NCI-H2196 (cell line): ENCODE results near the gene ALX4.

ENCODE experiments used
- DNase-seq: peaks from one replicate; lab custom pipeline; 2025; ENCODE audit not compliant: unreplicated experiment; lab: John Stamatoyannopoulos, UW

ALX4 gene

DNA sequence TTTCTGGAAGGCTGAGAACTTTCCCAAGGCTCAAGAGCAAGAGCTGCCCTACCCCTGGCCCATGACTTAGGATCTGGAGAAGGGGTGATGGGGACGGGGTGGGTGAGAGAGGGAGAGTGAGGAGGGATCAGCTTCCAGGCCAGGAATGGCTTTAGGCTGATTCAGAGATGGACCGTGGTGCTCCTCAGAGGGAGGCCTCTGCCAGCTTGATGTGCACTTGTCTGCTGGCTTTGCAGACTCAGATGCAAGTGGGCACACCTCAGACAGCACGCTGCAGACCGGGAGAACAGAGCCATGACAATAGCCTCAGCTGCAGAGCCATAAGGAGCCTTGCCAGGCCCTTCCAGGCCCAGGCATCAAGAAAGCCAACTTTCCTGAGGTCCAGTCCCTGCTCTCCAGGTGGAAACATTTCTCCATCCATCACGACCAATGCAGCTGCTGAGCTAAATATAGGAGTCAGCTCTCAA, 41.3 kb downstream of the ALX4 start:
- DNase-seq: no peak

- DNase-seq: no peak
Observed at GRCh38 chr11:44267750-44268613, 42.0 kb downstream of the ALX4 start.

- DNase-seq: no peak
Observed at GRCh38 chr11:44267006-44267749, 42.8 kb downstream of the ALX4 start.

- no peak for DNase-seq
Observed at GRCh38 chr11:44266056-44266780, 43.7 kb downstream of the ALX4 start.

- no peak for DNase-seq
Observed at GRCh38 chr11:44264761-44265160, 45.2 kb downstream of the ALX4 start.

DNA sequence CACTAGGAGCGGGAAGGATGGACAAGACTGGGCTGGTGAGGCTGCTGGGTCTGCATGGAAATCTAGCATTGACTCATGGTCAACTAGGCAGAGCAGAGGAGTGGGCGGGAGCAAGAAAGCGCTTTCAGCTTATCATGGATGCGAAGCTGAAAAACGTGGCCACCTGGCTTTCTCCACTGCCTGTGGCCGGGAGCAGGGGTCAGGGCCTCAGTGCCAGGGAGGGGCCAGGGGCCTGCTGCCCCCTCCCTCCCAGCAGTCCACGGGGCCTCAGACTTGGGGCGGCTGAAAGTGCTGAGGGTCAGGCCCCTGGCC, 45.5 kb downstream of the ALX4 start:
- no peak for DNase-seq

GRCh38 chr11:44263738-44264437, 46.1 kb downstream of the ALX4 start:
- no peak for DNase-seq

GRCh38 chr11:44261800-44262591, 47.9 kb downstream of the ALX4 start:
- DNase-seq: no peak

- DNase-seq: no peak
Observed at GRCh38 chr11:44260081-44260480, 49.9 kb downstream of the ALX4 start.

GRCh38 chr11:44258839-44259420, 51.0 kb downstream of the ALX4 start:
- no peak for DNase-seq

DNA sequence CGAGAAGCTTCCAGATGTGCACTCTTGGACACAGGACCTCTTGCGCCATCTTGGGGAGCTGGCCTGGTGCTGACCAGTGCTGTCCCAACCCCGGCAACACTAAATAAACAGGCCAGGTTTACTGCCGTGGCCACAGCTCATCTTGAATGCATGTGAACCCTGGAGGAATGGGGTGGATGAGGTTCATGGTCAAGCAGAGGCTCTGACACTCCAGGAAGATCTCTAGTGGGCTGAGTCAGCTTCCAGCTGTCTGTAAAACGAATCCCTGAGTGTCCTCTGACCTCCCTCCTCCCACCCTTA, 51.8 kb downstream of the ALX4 start:
- DNase-seq: no peak

DNA sequence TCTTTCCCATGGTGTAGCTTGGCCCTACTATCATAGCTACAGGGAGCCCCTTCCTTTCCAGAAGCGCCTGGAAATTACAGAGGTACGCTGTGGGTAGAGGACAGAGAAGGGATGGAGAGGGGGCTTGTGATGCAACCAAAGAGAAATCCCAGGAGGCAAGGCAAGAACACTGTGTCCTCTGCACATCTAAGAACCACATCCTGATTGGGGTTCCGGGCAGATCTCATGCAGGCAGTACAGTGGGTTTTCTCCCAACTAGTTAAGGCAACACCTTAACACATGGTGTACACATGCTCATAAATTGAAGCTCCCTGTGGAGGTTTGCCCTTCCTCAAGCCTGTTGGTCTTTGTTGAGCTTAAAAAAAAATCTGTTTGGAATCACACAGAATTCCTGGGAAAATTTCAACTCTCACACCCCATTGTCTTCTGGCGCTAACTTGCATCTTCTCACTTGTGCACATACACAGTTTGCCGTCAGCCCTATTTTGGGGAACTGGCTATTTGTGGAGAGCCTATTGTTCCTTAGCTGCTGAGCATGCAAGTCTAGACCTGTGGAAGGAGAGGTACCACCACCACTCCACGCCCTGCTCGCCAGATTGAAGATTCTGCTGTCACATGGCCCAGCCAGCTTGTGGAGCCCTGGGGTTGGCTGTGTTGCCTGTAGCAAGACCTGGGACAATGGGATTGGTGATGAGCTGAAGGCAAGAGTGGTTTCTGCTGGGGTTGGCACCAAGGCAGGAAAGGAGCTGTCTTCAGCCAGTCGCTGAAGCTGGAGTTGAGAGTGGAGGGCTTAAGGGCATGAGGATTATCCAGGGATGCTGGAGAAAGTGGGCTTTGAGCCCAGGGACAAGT, 52.4 kb downstream of the ALX4 start:
- DNase-seq: no peak

- no peak for DNase-seq
Observed at GRCh38 chr11:44256673-44257291, 53.2 kb downstream of the ALX4 start.

- DNase-seq: no peak
Observed at GRCh38 chr11:44255406-44256071, 54.4 kb downstream of the ALX4 start.

GRCh38 chr11:44252999-44253602, 56.8 kb downstream of the ALX4 start:
- no peak for DNase-seq

GRCh38 chr11:44250421-44250820, 59.5 kb downstream of the ALX4 start:
- no peak for DNase-seq

DNA sequence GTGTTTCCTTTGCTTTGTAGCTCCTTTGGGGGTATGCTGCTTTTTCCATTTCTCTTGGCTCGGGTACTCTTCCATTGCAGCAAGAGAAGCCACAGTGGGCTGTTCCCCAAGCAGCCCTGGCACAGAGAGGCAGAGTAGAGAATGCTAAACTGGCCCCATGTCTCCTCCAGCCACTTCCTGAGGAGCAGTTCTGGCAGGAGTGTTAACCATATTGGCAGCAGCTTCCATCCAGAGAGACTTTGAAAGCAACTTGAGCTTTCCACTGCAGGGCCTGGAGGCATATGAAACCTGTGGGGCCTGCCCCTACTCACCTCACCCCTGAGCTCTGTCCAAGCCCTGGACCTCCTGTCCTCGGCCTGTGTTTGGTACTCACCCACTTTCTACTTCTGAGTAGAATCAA, 61.8 kb downstream of the ALX4 start:
- no peak for DNase-seq

GRCh38 chr11:44247508-44247907, 62.4 kb downstream of the ALX4 start:
- no peak for DNase-seq
